Measurements from ENCODE around the gene PPP5C.

Gene PPP5C

GRCh38 chr19:46384396-46384795 lies 37.5 kb downstream of the PPP5C start:
- no peaks in the 10 kb centered on the region for H3K9me3 ChIP-seq
- no peak overlapping the region for H3K27ac ChIP-seq
- H3K36me3 ChIP-seq = peaks cover 22 to 79% (median 78%) of the 10 kb centered on the region in 3 donors
- DNase-seq = peak in 1 of 2 donors; percentile 54
- no peaks in the 10 kb centered on the region for H3K27me3 ChIP-seq
- intact Hi-C loops (cut with DNase I; ENCODE audit: low total_unique reads) = no loop called here
- TF ChIP-seq CTCF (IDR thresholded peaks at IDR 0.05) = no peak
- H3K4me1 ChIP-seq = peaks cover 0 to 22% (median 7%) of the 10 kb centered on the region in 4 donors
- no peak overlapping the region for H3K4me3 ChIP-seq

GRCh38 chr19:46385636-46386035 lies 38.7 kb downstream of the PPP5C start:
- no peak for TF ChIP-seq CTCF (IDR thresholded peaks at IDR 0.05)
- H3K27ac ChIP-seq = no peak overlapping the region
- H3K4me1 ChIP-seq = peaks cover 0 to 10% (median 3%) of the 10 kb centered on the region in 4 donors
- no peaks in the 10 kb centered on the region for H3K9me3 ChIP-seq
- no peak overlapping the region for H3K4me3 ChIP-seq
- no peaks in the 10 kb centered on the region for H3K27me3 ChIP-seq
- DNase-seq = no peak
- intact Hi-C loops (cut with DNase I; ENCODE audit: low total_unique reads) = no loop called here
- peaks cover 34 to 91% (median 90%) of the 10 kb centered on the region in 3 donors for H3K36me3 ChIP-seq

GRCh38 chr19:46386151-46386550 lies 39.3 kb downstream of the PPP5C start:
- intact Hi-C loops (cut with DNase I; ENCODE audit: low total_unique reads) = no loop called here
- no peak overlapping the region for H3K27ac ChIP-seq
- H3K36me3 ChIP-seq = peaks cover 39 to 96% (median 94%) of the 10 kb centered on the region in 3 donors
- no peak for TF ChIP-seq CTCF (IDR thresholded peaks at IDR 0.05)
- H3K4me1 ChIP-seq = peaks cover 0 to 13% (median 6%) of the 10 kb centered on the region in 4 donors
- H3K4me3 ChIP-seq = no peak overlapping the region
- H3K9me3 ChIP-seq = no peaks in the 10 kb centered on the region
- peak in 1 of 2 donors; percentile 61 for DNase-seq
- H3K27me3 ChIP-seq = no peaks in the 10 kb centered on the region

- intact Hi-C loops (cut with DNase I; ENCODE audit: low total_unique reads) = no loop called here
- H3K36me3 ChIP-seq = peaks cover 41 to 93% (median 92%) of the 10 kb centered on the region in 3 donors
- H3K27ac ChIP-seq = no peak overlapping the region
- no peaks in the 10 kb centered on the region for H3K27me3 ChIP-seq
- DNase-seq = no peak
- H3K4me3 ChIP-seq = no peak overlapping the region
- H3K4me1 ChIP-seq = peaks cover 0 to 16% (median 10%) of the 10 kb centered on the region in 4 donors
- TF ChIP-seq CTCF (IDR thresholded peaks at IDR 0.05) = no peak
- H3K9me3 ChIP-seq = no peaks in the 10 kb centered on the region
These were observed 40.3 kb downstream of the PPP5C start for GRCh38 chr19:46386996-46387712.

GRCh38 chr19:46387713-46388130 lies 40.8 kb downstream of the PPP5C start:
- H3K9me3 ChIP-seq = no peaks in the 10 kb centered on the region
- no peak for TF ChIP-seq CTCF (IDR thresholded peaks at IDR 0.05)
- no peak overlapping the region for H3K4me3 ChIP-seq
- H3K27me3 ChIP-seq = no peaks in the 10 kb centered on the region
- peaks cover 41 to 87% (median 86%) of the 10 kb centered on the region in 3 donors for H3K36me3 ChIP-seq
- no peak for DNase-seq
- no peak overlapping the region for H3K27ac ChIP-seq
- peaks cover 0 to 20% (median 16%) of the 10 kb centered on the region in 4 donors for H3K4me1 ChIP-seq
- intact Hi-C loops (cut with DNase I; ENCODE audit: low total_unique reads) = no loop called here
